GM13976 (cell line): ENCODE data around the gene SIRT1.

ENCODE experiments used
- DNase-seq: peaks from one replicate; pipeline ENCODE4 v3.0.0; 2012; ENCODE audit warnings: low spot score
- CTCF ChIP-seq: IDR thresholded peaks from 2 replicates; pipeline ENCODE4 v1.5.1; 2012; ENCODE audit warnings: borderline replicate concordance, mild to moderate bottlenecking; ENCODE audit not compliant: insufficient read depth; ENCODE audit errors: extremely low read depth, missing control alignments, control extremely low read depth
- in situ Hi-C: fragments of 300-500 bp; cut with MboI; formaldehyde crosslinking; loops from one replicate; pipeline ENCODE4 v1.12.0; 2022; ENCODE audit warnings: low sequenced_read_pairs, mixed read lengths, inconsistent platforms; ENCODE audit not compliant: unreplicated experiment

The SIRT1 gene

GRCh38 chr10:67903581-67903980, 19.1 kb downstream of the SIRT1 start:
- DNase-seq = no peak
- in situ Hi-C loops = no loop called here
- no peak for TF ChIP-seq CTCF

GRCh38 chr10:67912331-67912946, 28.0 kb downstream of the SIRT1 start:
- no peak for TF ChIP-seq CTCF
- in situ Hi-C loops = no loop called here
- no peak for DNase-seq

GRCh38 chr10:67914777-67915340, 30.4 kb downstream of the SIRT1 start:
- DNase-seq = no peak
- no peak for TF ChIP-seq CTCF
- in situ Hi-C loops = no loop called here

- in situ Hi-C loops = no loop called here
- no peak for DNase-seq
- no peak for TF ChIP-seq CTCF
These were observed 32.7 kb downstream of the SIRT1 start for GRCh38 chr10:67917169-67917568.

- in situ Hi-C loops = no loop called here
- TF ChIP-seq CTCF = no peak
These were observed 33.2 kb downstream of the SIRT1 start for GRCh38 chr10:67917679-67918078.

GRCh38 chr10:67921065-67921464, 36.6 kb downstream of the SIRT1 start:
- TF ChIP-seq CTCF = no peak
- DNase-seq = no peak
- in situ Hi-C loops = no loop called here

More at GRCh38 chr10:67917679-67918078, 33.2 kb downstream of the SIRT1 start:
- no peak for DNase-seq

GRCh38 chr10:67923551-67923950, 39.1 kb downstream of the SIRT1 start:
- no peak for DNase-seq
- no peak for TF ChIP-seq CTCF
- in situ Hi-C loops = no loop called here
